HG02981 (cell line): Measurements from ENCODE around the gene GPRC5A.
"Not testable (repeated sequence)": the region's sequence is repeated elsewhere in the genome, so short reads cannot be mapped to it uniquely, and the experiment has no call there.

Experiments used
- ATAC-seq: cut with Tn5 transposase; IDR thresholded peaks from one replicate; pipeline ENCODE4 v1.9.1; 2021; ENCODE audit warnings: mild to moderate bottlenecking, moderate library complexity; ENCODE audit not compliant: unreplicated experiment

Gene GPRC5A

GRCh38 chr12:12891080-12891880 is at the start of gene GPRC5A:
GPRC5A (plus strand) TSS chr12:12891562; CDS start chr12:12908250, 16,688 bp downstream.
- no peak for ATAC-seq

DNA sequence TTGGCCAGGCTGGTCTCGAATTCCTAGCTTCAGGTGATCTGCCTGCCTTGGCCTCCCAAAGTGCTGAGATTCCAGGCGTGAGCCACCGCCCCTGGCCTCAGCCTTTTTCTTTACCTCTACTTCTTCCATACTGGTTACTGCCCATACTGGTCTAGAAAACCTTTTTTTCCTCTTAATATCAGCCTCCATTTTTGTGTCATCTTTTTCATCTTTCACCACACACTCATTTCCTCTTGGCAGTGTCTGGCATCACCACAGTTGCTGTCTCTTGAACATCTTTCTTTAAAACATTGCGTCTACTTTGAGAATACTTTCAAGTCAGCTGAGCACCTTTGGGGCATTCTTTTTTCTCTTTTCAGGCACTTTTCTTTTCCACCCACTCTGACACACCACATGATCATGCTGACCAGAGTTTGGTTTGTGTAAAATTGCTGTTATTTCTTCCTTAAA is 45.5 kb upstream of the GPRC5A start:
- no peak for ATAC-seq

DNA sequence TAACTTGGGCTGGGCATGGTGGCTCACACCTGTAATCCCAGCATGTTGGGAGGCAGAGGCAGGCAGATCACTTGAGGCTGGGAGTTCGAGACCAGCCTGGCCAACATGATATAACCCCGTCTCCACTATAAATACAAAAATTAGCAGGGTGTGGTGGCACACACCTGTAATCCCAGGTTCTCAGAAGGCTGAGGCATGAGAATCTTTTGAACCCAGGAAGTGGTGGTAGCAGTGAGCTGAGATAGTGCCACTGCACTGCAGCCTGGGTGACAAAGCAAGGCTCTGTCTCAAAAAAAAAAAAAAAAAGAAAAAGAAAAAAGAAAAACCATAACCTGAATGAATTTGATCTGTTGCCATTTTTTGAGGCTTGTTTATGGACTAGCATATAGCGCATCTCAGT is 44.6 kb upstream of the GPRC5A start:
- ATAC-seq: not testable (repeated sequence)

- no peak for ATAC-seq
These were observed 37.9 kb upstream of the GPRC5A start for GRCh38 chr12:12853435-12853834.

GRCh38 chr12:12859690-12860089 is 31.7 kb upstream of the GPRC5A start:
- ATAC-seq: no peak

- no peak for ATAC-seq
These were observed 27.1 kb upstream of the GPRC5A start for GRCh38 chr12:12864243-12864642.

DNA sequence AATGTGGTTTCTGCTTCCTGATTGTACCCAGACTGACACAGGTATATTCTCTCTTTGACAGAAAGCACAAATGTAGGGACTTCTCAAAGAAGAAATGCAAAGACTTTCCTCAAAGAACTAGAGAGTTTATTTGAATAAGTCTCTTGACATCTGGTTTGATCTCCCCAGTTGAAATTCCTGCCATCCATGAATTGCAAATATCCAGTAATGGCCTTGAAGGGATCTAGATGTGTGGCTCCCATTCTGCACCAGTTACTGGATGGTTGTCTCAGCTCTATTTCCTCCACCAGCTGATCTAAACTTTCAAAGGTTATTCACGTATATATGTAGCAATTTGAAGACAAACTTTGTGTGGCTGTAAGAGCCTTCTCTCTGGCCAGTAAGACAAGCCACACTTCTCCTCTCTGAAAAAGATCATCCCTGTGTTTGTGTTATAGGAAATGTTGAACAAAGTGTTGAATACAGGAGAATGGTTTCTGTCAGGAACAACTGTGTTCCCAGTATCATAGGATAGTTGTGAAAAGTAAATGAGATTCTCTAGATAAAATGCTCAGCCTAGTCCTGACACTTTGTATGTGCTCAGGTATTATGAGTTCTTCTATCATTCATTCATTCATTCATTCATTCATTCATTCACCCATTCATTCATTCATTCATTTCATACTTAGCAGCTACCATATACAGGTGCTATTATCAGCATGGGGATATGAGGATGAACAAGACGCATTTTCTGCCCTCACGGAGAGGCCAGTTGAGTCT is 22.7 kb upstream of the GPRC5A start:
- ATAC-seq: no peak

DNA sequence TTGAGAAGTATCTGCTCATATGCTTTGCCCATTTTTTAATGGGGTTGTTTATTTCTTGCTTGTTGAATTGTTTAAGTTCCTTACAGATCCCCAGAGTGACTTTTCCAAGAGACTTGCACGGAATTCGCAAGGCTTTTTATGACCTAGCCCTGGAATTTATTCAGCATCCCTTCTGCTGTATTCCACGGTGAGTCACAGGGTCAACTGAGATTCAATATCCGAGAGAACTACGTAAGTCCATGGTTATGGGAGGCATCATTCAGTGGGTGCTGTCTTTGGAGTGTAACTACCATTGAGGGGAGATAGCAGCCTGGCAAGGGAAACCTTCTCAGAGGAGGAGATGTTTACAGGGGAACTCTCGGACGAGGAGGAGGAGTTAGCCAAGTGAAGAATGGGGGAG is 20.9 kb upstream of the GPRC5A start:
- no peak for ATAC-seq

GRCh38 chr12:12871587-12872138 is 19.7 kb upstream of the GPRC5A start:
- ATAC-seq: no peak

DNA sequence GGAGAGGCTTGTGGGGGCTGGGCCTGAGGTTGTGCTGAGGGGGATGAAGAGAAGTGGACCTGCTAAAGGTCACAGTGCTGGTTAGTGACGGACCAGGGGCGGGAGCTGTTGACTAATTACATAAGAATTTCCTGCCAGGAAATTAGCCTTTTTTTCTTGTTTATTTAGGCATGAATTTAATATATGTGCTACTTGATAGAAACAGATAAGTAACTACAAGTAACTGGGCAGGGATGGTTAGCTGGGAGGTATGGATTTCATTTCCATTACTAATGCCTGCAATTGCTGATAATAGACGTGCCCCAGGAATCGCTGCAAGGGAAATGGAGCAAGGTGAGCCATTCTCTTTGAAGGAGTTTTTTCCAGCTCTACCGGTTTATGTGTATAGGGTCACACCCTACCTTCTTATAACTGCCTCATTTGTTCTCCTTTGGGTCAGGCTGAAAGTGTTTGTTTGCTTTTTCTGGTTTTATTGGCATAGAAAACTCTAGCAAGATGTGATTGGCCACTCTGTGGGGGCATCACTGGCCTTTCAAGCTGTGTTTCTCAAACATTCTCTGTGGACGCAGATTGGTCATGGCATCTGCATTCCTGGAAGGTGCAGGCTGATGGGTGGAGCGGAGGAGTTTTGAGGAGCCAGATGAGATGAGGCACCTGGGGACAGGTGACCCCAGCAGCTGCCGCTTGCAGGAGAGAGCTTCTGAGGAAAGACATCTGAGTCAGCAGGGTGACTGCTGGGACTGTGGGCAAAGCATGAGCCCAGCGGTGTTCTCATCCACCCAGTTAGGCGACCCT is 19.0 kb upstream of the GPRC5A start:
- no peak for ATAC-seq

DNA sequence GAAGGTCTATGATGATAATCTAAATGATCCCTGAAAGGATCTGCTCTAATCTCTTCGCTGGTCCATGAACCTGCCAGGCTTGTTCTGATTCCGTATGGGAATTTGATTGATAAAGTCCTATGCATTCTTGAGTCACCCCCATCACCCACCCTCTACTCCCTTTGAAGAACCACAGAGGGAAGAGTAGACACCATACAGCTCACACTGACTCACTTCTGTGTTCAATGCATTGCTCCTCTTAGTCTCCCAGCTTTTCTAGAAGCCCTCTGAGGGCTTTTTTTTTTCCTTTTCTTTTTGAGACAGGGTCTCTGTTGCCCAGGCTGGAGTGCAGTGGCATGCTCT is 18.5 kb upstream of the GPRC5A start:
- no peak for ATAC-seq

DNA sequence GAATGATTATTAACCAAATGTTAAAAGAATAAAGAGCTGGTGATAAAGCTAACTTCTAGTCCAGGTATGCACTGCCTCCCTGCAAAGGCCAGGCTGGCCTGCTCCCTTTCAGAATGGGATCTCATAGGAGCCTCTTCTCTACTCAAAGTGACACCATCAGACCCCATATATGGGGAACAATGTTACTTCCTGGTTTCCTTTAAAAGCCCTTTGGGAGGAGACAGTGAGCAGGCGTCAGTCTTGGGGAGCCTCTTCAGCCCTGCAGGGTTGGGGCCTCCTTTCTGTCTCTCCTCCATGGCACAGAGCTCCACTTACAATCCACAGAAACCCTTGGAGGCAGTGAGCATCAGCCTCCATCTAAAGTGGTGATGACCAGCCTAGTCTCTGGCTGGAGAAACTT is 17.3 kb upstream of the GPRC5A start:
- ATAC-seq: no peak

DNA sequence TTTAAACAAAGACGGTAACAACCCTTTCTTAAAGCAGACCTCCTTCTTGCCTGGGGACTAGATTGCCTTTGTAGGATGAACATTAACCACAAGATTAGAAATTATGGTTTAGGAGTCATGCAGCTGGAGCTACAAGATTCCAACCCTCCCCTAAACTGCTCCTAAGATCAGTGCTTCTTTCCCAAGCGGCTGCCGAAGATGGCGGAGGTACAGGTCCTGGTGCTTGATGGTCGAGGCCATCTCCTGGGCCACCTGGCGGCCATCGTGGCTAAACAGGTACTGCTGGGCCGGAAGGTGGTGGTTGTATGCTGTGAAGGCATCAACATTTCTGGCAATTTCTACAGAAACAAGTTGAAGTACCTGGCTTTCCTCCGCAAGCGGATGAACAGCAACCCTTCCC is 16.1 kb upstream of the GPRC5A start:
- not testable (repeated sequence) for ATAC-seq

- no peak for ATAC-seq
These were observed 14.1 kb upstream of the GPRC5A start for GRCh38 chr12:12877153-12877768.

- no peak for ATAC-seq
These were observed 13.4 kb upstream of the GPRC5A start for GRCh38 chr12:12877781-12878455.

GRCh38 chr12:12880537-12880936 is 10.8 kb upstream of the GPRC5A start:
- no peak for ATAC-seq

DNA sequence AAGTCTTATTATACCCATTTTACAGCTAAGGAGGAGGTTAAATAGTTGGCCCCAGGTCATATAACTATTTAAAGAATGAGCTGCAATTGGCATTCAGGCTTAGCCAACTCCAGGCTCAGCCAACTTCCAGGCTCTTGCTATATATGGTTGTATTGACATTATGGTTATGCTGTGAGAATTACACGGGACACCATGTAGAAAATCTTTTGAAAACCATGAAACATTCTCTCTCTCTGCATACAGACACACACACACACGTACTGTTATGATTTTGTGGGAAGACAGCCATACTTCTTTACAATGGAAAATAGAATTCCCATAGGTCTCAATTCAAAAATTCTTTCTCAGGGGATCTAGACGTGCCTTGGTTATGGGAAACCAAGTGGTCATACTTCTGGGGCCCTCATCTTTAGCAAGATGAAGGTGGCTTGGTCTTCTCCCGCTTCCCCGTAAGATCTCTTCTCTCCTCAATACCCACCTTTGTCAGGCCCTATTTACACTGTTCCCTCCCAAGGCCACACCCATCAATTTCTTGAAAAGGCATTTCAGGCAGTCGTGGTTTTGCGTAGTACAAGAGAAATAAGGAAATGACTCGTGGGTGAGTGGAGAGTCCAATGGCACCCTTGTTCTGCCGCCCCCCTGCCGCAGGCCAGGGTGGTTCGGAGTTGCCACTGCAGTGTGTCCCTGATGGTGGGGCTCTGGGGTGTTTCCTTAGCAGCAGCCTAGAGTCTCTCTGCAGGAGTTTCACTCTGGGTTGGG is 10.0 kb upstream of the GPRC5A start:
- ATAC-seq: no peak

GRCh38 chr12:12882288-12882687 is 9.1 kb upstream of the GPRC5A start:
- no peak for ATAC-seq

DNA sequence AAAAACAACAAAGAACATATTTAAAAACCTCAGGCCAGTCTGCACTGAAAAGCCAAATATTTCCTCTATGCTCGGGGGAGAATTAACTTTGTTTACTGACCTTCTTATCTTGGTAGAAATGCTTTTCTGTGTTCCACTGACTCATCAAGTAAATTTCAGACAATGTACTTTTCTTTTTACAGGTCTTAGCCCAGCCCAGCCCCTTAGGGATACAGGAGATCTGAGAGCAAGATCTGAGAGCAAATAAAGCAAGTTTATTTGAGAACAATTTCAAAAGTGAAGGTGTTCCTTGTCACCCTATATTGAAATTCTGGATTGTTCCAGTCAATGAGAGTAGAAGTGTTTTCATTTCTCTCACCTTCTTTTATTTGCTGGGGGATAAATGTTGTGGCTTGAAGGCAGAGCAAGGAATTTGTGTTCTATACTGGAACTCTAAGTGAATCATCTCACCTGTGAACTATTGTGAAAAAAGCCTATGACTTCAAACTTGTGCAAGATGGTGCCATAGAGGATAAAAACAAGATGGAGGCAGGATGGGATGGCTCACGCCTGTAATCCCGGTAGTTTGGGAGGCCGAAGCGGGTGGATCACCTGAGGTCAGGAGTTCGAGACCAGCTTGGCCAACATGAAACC is 7.9 kb upstream of the GPRC5A start:
- ATAC-seq: no peak
